HepG2 (cell line): Measurements from ENCODE around the gene KAT7. TPM values are rescaled to one million over a fixed set of nuclear protein-coding genes. Genes with fewer than 3 reads are reported as not detected.

Source experiments
- ARID3A ChIP-seq: IDR thresholded peaks from 2 replicates; pipeline ENCODE4 v1.6.1; 2012; ENCODE audit warnings: low read depth, low read length, improper control_type of control experiment
- CAMTA2 ChIP-seq: sonication (generic); formaldehyde crosslinking; IDR thresholded peaks from 2 replicates; pipeline ENCODE4 v1.4.0; 2020; ENCODE audit warnings: mild to moderate bottlenecking, missing genetic modification reagents, borderline replicate concordance
- LBX2 ChIP-seq: sonication (generic); formaldehyde crosslinking; IDR thresholded peaks from 2 replicates; pipeline ENCODE4 v1.5.0; 2020; ENCODE audit warnings: missing genetic modification reagents, mild to moderate bottlenecking, borderline replicate concordance
- MTERF4 ChIP-seq: sonication (generic); formaldehyde crosslinking; IDR thresholded peaks from 2 replicates; pipeline ENCODE4 v1.8.0; 2023; ENCODE audit warnings: mild to moderate bottlenecking, missing genetic modification reagents
- MYNN ChIP-seq: sonication (generic); formaldehyde crosslinking; IDR thresholded peaks from 2 replicates; pipeline ENCODE4 v1.4.0; 2020; ENCODE audit warnings: mild to moderate bottlenecking, low read depth, missing genetic modification reagents
- POLR2A ChIP-seq, 2 experiments: IDR thresholded peaks; 2 replicates each; pipeline ENCODE4 v1.6.1; 2011; ENCODE audit warnings: low read depth in 2 of 2, low read length in 2 of 2, mild to moderate bottlenecking in 1 of 2, moderate library complexity in 1 of 2; ENCODE audit not compliant: insufficient read depth in 1 of 2
- RFX3 ChIP-seq: IDR thresholded peaks from 2 replicates; pipeline ENCODE4 v1.6.1; 2016; ENCODE audit warnings: missing biosample characterization, missing genetic modification reagents
- SP5 ChIP-seq: IDR thresholded peaks from 2 replicates; pipeline ENCODE4 v1.6.1; 2016; ENCODE audit warnings: low read depth, borderline replicate concordance
- TFAP4 ChIP-seq: sonication (generic); IDR thresholded peaks from 2 replicates; pipeline ENCODE4 v1.6.1; 2016; ENCODE audit warnings: low read depth, borderline replicate concordance
- ZBTB14 ChIP-seq: sonication (generic); formaldehyde crosslinking; IDR thresholded peaks from 2 replicates; pipeline ENCODE4 v1.4.0; 2020; ENCODE audit warnings: missing genetic modification reagents
- ZBTB7B ChIP-seq: sonication (generic); formaldehyde crosslinking; IDR thresholded peaks from 2 replicates; pipeline ENCODE4 v1.4.0; 2020; ENCODE audit warnings: missing genetic modification reagents
- ZMAT3 ChIP-seq: sonication (generic); formaldehyde crosslinking; conservative IDR thresholded peaks from 2 replicates; pipeline ENCODE4 v1.7.0; 2021; ENCODE audit warnings: missing genetic modification reagents
- ZNF468 ChIP-seq: sonication (generic); formaldehyde crosslinking; IDR thresholded peaks from 2 replicates; pipeline ENCODE4 v1.8.0; 2022; ENCODE audit warnings: mild to moderate bottlenecking, moderate library complexity, missing genetic modification reagents
- ZNF746 ChIP-seq: sonication (generic); formaldehyde crosslinking; IDR thresholded peaks from 2 replicates; pipeline ENCODE4 v1.8.0; 2022; ENCODE audit warnings: mild to moderate bottlenecking, missing genetic modification reagents
- ZNF816 ChIP-seq: sonication (generic); formaldehyde crosslinking; IDR thresholded peaks from 2 replicates; pipeline ENCODE4 v1.8.0; 2022; ENCODE audit warnings: missing genetic modification reagents, mild to moderate bottlenecking, borderline replicate concordance
- ZSCAN21 ChIP-seq: sonication (generic); formaldehyde crosslinking; IDR thresholded peaks from 2 replicates; pipeline ENCODE4 v1.8.0; 2022; ENCODE audit warnings: mild to moderate bottlenecking, missing genetic modification reagents, moderate library complexity, borderline replicate concordance
- polyA plus RNA-seq, 8 experiments: library from polyadenylated mRNA; depleted of rRNA in 3 of 8; stranded (reverse) in 7 of 8; unstranded in 1 of 8; fragments of >200 nt; fragmentation: Illumina TruSeq in 4 of 8; extraction: Trizol in 4 of 8; gene quantifications; 2 replicates each; pipeline versions ENCODE4 v1.2.1 to v1.2.3, GENCODE V29; 2011 to 2016; ENCODE audit warnings: low read depth in 4 of 8, missing spikeins in 1 of 8, mixed read lengths in 1 of 8; ENCODE audit not compliant: insufficient read depth in 1 of 8
- total RNA-seq, 5 experiments: library from RNA; depleted of rRNA; stranded (reverse); fragments of >200 nt; fragmentation: Illumina TruSeq; extraction: Trizol; gene quantifications; 2 replicates each; pipeline ENCODE4 v1.2.3, GENCODE V29; 2016; ENCODE audit warnings: low read depth in 1 of 5
- TF ChIP-seq, protein P1 (sequence below): sonication (generic); formaldehyde crosslinking; IDR thresholded peaks from 2 replicates; pipeline ENCODE4 v1.8.0; 2022; ENCODE audit warnings: missing genetic modification reagents, mild to moderate bottlenecking, inconsistent platforms, borderline replicate concordance
- TF ChIP-seq, protein P2 (sequence below): sonication (generic); formaldehyde crosslinking; IDR thresholded peaks from 2 replicates; pipeline ENCODE4 v1.9.0; 2021; ENCODE audit warnings: missing genetic modification reagents, borderline replicate concordance

The KAT7 gene
- total and polyA plus RNA-seq, 2 of the 13 experiments (the other 11 are each of a cell fraction or from before 2014, with no cell fraction given) = 21.2 to 39.2 TPM

GRCh38 chr17:49788478-49789242 is at the start of gene KAT7 (continued):
- TF ChIP-seq, protein P1, sequence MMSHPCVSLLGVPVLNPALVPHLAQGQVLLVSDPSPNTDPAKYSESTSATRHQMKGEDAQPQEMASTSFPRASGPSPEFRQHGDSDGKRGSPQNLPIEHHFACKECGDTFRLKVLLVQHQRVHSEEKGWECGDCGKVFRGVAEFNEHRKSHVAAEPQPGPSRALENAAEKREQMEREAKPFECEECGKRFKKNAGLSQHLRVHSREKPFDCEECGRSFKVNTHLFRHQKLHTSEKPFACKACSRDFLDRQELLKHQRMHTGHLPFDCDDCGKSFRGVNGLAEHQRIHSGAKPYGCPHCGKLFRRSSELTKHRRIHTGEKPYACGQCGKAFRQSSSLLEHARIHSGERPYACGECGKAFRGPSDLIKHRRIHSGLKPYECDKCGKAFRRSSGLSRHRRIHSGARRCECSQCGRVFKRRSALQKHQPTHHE (CRISPR knock-in tag) = no peak; the same call in 1 of the 2 replicates
- TF ChIP-seq RFX3 (CRISPR knock-in tag) = no peak; the same call in none of the 2 replicates
- TF ChIP-seq ZMAT3 = peak; percentile 74; the same call in 1 of the 2 replicates
- peak; percentile 86; the same call in 1 of the 2 replicates for TF ChIP-seq ZNF816 (CRISPR knock-in tag)
- peak; percentile 93 for TF ChIP-seq MTERF4 (CRISPR knock-in tag)
- TF ChIP-seq ZNF468 (CRISPR knock-in tag) = peak; percentile 58; the same call in 1 of the 2 replicates
- peak; percentile 94 to 99 for TF ChIP-seq POLR2A (IDR thresholded peaks at IDR 0.05; ENCODE audit: insufficient read depth in 1 of 2, low read depth in 2 of 2, low read length in 2 of 2)
- no peak for TF ChIP-seq LBX2
- peak; percentile 68; the same call in 1 of the 2 replicates for TF ChIP-seq MYNN (CRISPR knock-in tag)
- peak; percentile 33; the same call in 1 of the 2 replicates for TF ChIP-seq TFAP4
- peak; percentile 74 for TF ChIP-seq ARID3A
- peak; percentile 12; the same call in 1 of the 2 replicates for TF ChIP-seq ZSCAN21 (CRISPR knock-in tag)
- TF ChIP-seq, protein P2, sequence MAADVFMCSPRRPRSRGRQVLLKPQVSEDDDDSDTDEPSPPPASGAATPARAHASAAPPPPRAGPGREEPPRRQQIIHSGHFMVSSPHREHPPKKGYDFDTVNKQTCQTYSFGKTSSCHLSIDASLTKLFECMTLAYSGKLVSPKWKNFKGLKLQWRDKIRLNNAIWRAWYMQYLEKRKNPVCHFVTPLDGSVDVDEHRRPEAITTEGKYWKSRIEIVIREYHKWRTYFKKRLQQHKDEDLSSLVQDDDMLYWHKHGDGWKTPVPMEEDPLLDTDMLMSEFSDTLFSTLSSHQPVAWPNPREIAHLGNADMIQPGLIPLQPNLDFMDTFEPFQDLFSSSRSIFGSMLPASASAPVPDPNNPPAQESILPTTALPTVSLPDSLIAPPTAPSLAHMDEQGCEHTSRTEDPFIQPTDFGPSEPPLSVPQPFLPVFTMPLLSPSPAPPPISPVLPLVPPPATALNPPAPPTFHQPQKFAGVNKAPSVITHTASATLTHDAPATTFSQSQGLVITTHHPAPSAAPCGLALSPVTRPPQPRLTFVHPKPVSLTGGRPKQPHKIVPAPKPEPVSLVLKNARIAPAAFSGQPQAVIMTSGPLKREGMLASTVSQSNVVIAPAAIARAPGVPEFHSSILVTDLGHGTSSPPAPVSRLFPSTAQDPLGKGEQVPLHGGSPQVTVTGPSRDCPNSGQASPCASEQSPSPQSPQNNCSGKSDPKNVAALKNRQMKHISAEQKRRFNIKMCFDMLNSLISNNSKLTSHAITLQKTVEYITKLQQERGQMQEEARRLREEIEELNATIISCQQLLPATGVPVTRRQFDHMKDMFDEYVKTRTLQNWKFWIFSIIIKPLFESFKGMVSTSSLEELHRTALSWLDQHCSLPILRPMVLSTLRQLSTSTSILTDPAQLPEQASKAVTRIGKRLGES (CRISPR knock-in tag) = 0 out of 2 replicates have a peak, but pooled peaks have one; percentile 51
- peak; percentile 9; the same call in 1 of the 2 replicates for TF ChIP-seq SP5 (CRISPR knock-in tag)
- peak; percentile 22; the same call in 1 of the 2 replicates for TF ChIP-seq ZBTB7B (CRISPR knock-in tag)
- no peak for TF ChIP-seq ZNF746 (CRISPR knock-in tag)
- TF ChIP-seq ZBTB14 = 0 out of 2 replicates have a peak, but pooled peaks have one; percentile 25
- TF ChIP-seq CAMTA2 (CRISPR knock-in tag) = peak; percentile 79; the same call in 1 of the 2 replicates
